Measurements from ENCODE around the gene CIAO2A.

Gene CIAO2A

DNA sequence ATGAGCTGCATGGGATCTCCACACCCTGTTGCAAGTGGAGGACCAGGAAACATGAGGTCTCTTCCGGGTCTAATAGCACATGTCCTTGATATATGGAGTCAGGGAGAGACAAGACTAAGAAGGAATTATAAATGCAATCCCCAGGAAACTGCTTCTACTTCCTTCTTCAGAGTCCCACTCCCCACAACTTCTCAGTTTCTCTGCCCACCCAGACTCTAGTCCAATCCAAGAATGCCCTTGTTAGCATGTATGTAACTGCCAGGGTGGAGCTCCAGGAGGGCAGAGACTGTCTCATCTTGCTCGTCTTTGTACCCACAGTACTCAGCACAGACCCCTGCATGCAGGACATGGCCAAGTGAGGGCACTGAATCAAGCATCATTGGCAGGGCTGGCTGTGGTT, 55.7 kb downstream of the CIAO2A start:
- no peak for DNase-seq

DNA sequence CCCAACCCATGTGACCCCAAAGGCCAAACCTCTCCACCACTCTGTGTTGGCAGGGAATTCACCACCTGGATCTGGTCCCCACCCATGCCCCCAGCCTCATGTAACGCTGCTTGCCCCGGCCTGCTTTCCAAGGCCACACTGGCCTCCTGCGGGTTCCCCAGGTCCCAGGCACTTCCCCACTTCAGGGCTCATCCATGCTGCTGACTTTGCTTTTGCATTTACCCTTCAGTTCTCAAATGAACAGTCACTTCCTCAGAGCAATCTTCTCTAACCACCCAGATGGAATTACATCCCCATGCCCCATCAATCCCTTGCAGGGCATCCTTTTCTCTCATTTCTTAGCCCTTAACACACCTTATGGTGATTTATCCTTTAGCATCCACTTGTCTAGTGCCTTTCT, 56.5 kb downstream of the CIAO2A start:
- no peak for DNase-seq

DNA sequence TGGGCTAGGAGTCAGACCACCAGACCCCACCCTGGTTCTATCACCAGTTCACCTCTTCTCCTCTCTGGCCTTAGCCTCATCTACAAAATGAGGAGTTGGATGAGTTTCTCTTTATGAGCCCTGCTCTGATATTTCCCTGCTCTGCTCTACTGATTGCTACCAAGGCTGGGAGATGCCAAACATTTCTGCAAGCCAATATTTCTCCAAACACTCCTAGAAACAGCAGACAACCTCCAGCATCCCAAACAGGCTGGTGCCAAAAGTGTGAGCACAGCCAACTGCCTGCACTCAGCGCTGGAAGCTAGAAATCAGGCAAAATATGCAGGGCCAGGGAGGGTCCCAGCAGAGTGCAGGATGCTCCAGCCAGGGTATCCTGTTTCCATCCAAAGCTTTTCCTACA, 58.1 kb downstream of the CIAO2A start:
- DNase-seq = no peak

DNA sequence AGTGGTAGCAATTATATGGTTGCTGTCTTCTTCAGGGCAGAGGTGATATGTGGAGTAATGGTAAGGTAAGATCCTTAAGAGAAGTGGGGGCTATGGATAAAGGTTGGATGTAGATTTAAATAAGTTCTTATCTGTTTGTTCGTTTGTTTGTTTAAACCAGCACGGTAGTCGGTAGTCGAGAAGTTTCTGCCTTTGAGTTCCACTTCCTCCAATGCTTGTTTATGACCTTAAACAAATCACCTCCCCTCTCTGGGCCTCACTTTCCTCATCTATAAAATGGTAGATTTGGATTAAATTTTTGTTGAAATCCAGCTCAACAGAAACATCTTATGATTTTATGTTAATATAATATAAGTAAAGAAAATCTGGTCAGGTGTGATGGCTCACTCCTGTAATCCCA, 59.1 kb downstream of the CIAO2A start:
- no peak for DNase-seq

DNA sequence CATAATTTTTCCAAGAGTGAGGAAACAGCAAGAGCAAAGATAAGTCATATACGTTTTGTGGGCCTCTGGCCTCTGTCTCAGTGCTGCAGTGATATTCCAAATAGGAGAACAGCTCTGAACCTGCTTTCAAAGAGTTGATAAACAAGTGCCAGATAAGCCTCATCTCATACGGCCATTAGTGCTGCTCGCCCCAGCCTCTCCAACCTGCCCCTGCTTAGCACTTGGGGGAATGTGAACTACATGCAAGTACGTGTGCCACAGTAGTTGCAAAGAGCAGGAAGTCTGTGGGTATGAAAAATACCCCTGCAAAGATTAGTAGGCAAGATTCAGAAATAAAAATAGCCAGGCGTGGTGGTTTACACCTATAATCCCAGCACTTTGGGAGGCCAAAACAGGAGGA, 61.3 kb downstream of the CIAO2A start:
- DNase-seq = no peak

DNA sequence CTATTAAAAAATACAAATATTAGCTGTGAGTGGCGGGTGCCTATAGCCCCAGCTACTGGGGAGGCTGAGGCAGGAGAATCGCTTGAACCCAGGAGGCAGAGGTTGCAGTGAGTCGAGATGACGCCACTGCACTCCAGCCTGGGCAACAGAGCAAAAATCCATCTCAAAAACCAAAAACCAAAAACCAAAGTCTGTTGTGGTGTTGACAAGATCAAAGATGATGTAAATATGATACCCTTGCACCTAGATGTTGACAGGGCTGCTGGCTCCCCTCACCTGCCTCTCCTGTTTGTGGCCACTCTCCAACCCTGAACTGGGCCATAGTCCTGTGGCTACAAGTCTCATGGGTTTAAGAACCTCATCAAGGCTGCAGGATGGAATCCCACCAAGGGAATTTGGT, 63.5 kb downstream of the CIAO2A start:
- DNase-seq = no peak

DNA sequence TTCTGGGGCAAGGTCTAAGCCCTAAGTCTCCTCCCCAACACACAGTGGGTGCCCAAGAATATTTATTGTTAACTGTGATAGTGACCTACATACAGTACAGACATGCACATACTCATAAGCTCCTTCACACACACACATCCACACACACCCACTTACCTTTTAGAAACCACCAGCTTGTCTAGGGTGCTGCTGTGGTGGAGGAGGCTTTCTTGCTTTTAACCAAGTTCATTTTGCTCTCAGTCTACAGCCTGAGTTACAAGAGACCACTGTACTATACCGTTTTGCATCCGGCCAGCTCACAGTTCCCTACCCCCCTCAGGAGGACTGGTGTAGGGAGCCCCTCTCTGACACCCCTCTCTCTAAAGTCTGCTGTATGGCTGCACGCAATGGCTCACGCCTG, 64.0 kb downstream of the CIAO2A start:
- no peak for DNase-seq

DNA sequence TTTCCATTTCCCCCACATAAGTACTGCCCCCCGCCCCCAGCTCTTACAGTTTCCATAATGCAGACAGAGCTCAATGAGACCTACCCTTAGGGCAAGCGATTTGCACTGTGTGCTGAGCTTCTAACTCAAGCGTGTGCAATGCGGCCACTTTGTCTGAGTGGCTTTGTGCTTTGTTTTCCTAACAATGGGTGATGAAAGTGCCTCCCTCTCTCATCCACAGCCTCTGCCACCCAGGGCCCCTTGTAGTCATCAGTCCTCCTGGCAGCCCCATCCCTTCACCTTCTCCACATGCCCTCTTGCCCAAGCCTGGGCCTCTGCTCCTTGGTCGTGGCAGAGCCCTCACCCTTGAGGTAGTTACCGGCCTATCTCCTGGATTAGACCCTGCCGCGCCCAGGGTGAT, 64.5 kb downstream of the CIAO2A start:
- DNase-seq = no peak

DNA sequence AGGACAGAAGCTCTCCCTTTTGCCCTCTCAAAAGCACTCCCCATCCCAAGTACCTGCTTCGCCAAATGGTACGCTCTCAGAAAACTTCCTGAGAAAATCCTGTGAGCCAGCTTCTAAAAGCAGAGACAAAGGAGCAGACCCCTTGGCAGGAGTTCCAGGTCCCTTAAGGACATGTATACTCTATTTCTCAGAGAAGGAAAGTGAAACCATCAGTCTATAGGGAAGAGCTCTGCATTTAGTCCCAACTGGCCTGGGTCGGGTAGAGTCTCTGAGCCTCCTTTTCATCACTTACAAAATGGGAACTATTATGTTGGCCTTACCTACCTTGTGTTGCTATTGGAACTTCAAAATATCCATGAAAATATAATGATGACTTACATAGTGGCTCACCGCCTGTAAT, 67.0 kb downstream of the CIAO2A start:
- DNase-seq = no peak

DNA sequence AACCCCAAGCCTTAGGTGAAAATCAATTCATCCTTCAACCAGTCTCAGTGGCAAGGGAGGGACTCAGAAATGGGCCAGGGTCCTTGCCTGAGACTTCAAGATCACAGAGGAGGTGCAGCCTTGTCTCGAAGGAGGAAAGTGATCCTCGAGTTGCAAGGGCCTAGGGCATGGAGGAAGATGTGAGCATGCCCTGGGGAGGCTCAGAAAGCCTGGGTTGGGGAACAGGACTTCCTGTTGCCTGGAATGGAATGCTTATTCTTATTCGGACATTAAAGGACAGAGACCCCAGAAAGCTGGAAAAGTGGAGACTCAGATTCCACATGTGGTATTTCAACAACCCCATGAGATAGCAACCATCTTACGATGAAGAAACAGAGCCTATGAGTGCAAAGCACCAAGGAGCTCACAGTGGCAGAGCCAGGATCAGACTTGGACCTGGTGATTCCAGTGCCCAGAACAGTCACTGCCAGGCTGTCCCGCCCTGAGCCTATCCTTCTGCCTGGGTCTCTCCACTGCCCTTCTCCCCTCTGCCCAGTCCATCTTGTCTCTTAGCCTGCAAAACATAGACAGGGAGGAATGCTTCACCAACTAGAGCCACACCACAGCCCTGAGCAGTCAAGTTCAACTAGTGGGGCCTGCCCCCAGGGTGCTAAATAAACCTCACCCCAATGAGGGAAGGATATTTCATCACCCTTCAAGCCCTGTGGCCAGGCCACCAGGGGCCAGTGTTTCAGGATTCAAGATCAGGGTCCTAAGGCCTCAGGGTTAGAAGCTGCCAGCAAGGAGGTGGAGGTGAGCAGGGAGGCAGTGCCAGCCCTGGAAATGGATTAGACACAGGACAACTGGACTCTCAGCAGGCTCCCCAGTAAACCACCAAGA, 69.2 kb downstream of the CIAO2A start:
- DNase-seq = no peak

DNA sequence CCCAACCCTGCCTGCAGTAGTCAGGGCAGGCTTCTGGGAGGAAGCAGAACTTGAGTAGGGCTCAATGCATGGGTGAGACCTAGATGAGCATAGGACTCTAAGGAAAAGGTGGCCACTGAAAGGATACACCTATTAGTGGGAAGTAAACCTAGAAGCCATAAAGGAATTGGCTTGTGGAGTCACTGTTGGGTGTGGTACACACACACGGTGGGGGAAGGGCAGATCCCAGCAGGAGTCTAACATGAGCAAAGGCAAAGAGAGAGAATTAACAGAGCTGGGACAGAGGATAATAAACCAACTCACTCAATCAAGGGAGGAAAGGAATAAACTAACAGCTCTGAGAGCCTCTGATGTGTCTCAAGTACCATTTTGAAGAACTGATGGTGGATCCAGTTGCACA, 70.4 kb downstream of the CIAO2A start:
- DNase-seq = no peak

DNA sequence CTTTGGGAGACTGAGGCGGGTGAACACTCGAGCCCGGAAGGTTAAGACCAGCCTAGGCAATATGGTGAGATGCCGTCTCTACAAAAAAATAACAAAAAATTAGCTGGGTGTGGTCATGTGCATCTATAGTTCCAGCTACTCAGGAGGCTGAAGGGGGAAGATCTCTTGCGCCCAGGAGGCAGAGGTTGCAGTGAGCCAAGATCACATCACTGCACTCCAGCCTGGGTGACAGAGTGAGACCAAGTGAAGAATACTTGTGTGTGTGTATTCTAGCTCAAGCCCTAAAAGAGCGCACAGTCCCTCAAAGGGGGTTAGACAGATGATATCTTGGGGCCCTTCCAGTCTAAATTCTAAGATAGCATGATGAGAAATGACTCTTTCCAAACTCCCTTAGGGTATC, 71.1 kb downstream of the CIAO2A start:
- DNase-seq = no peak
